HG02678 (cell line): Measurements from ENCODE around the gene NEGR1.

Experiments used
- ATAC-seq: cut with Tn5 transposase; IDR thresholded peaks from one replicate; pipeline ENCODE4 v1.9.1; 2021; ENCODE audit warnings: mild to moderate bottlenecking, moderate library complexity; ENCODE audit not compliant: unreplicated experiment

The NEGR1 gene

DNA sequence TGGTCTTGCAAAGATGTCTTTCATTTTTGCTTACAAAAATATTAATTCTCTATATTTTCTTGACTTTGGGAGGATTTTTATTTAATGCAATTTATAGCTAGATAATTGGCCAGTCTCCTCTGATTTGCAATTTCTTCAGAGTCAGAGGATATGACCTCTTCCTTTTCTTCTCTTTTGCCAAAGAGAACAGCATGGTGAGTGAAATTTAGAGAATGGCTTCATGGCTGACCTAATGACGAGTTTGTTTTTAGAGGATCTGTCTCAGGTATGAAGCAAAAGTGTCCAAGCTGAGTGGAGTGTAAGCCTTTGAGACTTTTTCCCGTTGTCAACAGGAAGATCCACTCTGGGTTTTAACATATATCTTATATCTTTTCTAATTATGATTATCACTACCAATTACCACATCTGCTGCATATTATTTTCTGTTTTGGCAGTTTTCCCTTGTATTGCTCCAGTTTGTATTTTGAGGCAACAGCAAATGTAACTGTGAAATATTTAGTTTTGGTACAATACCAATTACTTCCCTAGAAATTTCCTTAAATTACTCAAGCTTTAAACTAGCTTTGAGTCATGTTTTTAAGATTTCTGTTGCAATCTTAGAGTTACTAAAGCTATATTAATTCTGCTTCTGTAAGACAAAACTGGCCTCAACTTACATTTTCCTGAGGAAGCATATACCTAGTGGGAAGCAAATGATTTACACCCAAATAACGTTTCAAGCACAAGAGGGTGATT, 868.7 kb downstream of the NEGR1 start:
- no peak for ATAC-seq

DNA sequence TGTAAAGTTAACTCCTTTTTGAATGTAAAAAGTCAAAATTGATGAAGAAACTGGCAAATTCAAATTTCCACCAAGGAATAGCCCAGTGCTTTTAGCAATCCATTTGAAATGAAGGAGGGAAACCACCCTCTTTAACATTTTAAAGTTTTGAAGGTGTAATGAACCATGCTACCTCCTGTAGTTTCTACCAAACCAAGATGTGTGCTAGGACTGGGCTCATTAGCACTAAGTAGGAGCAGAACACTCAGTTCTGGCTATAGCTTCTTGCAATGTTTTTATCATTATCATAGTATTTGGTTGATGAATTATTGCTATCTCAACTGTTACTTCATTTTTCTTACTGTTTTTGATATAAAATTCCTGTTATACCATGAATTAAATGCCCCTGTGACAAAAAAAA, 882.3 kb downstream of the NEGR1 start:
- ATAC-seq = no peak

DNA sequence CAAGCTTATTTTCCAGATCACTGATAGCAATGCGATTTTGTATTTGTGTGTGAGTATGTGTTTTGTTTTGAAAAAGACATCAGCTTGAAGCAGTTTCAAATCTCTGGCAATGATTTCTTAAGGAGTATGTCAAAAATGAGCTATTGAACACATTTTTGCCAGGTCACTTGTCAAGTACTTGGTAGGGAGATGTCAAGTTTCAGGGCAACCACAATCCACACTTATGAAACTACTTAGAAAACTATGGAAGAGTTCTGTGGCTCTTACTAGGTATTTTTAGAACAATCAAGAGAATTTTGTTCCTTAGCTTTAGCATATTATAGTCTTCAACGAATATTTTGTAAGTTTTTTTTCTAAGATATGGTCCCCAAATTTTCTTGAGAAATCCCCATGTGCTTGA, 882.7 kb downstream of the NEGR1 start:
- no peak for ATAC-seq

- no peak for ATAC-seq
Observed at GRCh38 chr1:71393301-71393700, 889.0 kb downstream of the NEGR1 start.

GRCh38 chr1:71390518-71390917, 891.8 kb downstream of the NEGR1 start:
- no peak for ATAC-seq

DNA sequence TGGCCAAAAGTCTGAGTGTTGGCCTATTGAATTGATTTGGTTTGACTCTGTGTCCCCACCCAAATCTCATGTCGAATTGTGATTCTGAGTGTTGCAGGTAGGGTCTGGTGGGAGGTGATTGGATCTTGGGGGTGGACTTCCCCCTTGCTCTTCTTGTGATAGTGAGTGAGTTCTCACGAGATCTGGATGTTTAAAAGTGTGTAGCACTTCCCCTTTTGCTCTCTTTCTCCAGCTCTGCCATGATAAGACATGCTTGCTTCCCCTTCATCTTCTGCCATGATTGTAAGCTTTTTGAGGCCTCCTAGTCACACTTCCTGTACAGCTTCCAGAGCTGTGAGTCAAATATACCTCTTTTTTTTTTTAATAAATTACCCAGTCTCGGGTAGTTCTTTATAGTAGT, 904.5 kb downstream of the NEGR1 start:
- ATAC-seq = no peak

DNA sequence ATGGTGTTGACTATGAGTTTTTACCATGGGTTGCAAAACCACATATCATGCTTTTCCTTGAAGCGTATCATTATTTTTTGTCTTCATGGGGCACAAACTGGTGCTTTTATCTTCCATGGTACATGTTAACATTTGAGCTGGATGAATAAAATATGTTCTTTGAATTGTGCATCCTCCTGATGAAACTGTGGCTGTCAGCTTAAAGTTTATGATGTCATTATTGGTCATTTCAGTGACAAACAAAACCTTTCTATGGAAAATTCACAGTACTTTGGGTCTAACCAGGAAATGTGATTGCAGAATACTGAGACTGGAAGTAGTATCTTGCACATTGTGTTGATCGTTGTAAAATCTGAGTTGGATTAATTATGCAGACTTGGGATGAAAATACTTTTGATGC, 909.8 kb downstream of the NEGR1 start:
- ATAC-seq = no peak

- ATAC-seq = no peak
Observed at GRCh38 chr1:71371581-71371980, 910.8 kb downstream of the NEGR1 start.

DNA sequence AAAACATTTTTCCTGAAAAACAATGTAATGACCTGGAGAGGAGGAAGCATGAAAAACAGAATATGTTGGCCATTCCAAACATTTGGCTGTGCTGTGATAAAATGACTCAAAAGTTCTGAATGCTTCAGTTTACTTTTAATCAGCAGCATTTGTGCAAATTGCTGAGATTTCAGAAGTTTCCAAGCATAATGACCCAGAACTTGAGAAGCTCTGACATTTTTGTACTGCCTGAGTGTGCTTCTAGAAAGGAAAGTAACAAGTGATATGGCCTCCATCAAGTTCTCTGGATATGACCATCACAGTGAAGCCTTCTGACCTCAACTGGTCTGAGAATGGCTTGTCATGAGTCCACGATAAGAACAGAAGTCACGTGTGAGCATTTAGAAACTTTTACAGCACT, 918.1 kb downstream of the NEGR1 start:
- no peak for ATAC-seq

- ATAC-seq = no peak
Observed at GRCh38 chr1:71362691-71363090, 919.6 kb downstream of the NEGR1 start.

DNA sequence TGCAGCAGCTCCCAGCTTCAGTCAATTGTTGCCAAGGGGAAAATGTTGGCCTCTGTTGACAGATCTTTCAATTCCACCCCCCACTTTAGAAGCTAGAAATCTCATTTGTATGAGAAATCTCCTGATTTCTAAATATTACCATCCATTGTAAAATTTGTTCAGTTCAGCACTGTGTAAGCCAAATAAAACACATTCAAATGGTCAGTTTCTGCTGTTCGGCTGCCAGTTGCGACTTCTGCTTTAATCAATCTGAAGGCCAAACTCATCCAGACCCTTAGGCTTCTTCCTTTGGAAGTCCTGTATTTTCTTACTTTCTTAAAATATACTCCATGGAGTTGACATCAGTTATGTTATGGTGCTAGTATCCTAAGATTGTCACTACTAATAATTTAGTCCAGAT, 920.3 kb downstream of the NEGR1 start:
- ATAC-seq = no peak

GRCh38 chr1:71357708-71358107, 924.6 kb downstream of the NEGR1 start:
- no peak for ATAC-seq

GRCh38 chr1:71351438-71351837, 930.9 kb downstream of the NEGR1 start:
- ATAC-seq = no peak

DNA sequence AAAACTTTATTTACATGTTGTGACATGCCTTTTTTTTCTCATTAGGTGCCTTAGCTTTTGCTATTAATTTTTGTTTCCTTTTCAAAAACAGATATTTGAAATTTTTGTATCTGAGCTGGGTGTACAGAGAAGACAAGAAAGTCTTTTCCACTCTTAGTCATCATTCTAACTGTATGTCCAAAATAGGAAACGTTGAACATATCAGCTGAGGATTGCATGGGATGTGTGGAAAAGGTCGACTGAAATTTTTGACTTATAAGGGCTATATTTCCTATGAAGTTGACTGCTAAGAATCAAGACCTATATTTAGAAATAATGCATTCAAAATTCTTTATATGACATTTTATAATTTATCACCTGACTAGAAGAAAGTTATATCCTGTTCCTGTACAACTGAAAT, 931.5 kb downstream of the NEGR1 start:
- no peak for ATAC-seq

- ATAC-seq = no peak
Observed at GRCh38 chr1:71350330-71350729, 932.0 kb downstream of the NEGR1 start.
